GM19193 (cell line): ENCODE measurements around the gene FHIP1B.

Source experiments
- POLR2A ChIP-seq: IDR thresholded peaks from 4 replicates; pipeline ENCODE4 v1.6.1; 2011; ENCODE audit not compliant: insufficient read depth, insufficient read length; ENCODE audit errors: extremely low read depth

Gene FHIP1B

GRCh38 chr11:6194065-6194581 lies 40.3 kb downstream of the FHIP1B start:
- TF ChIP-seq POLR2A: no peak

- TF ChIP-seq POLR2A: no peak
Measured at GRCh38 chr11:6191742-6192141, 42.7 kb downstream of the FHIP1B start.

GRCh38 chr11:6175440-6175839 lies 59.0 kb downstream of the FHIP1B start:
- no peak for TF ChIP-seq POLR2A

GRCh38 chr11:6170226-6170625 lies 64.2 kb downstream of the FHIP1B start, which contains the start of gene OR52B2:
Gene OR52B2 (minus strand): TSS chr11:6170326. CDS start chr11:6170326, 0 bp downstream.
- no peak for TF ChIP-seq POLR2A
